ENCODE results near the gene KRTAP12-4. TPM values are rescaled to one million over a fixed set of nuclear protein-coding genes. Genes with fewer than 3 reads are reported as not detected.
"Not testable (repeated sequence)": the region's sequence is repeated elsewhere in the genome, so short reads cannot be mapped to it uniquely, and the experiment has no call there.

The KRTAP12-4 gene
- polyA plus RNA-seq (ENCODE audit: insufficient read length in 10 of 10) = not detected
- long read RNA-seq, donor 1 = 0 reads
- long read RNA-seq, donor 2 = 0 reads
- long read RNA-seq, donor 3 = 0 reads
- long read RNA-seq, donor 4 = 0 reads
- long read RNA-seq, donor 5 = 0 reads
- long read RNA-seq, donor 6 = 0 reads
- long read RNA-seq, donor 7 = 0 reads
- long read RNA-seq, donor 8 = 0 reads
- long read RNA-seq, donor 9 = 0 reads

GRCh38 chr21:44654576-44655175, at the start of gene KRTAP12-4:
Gene KRTAP12-4 (minus strand): TSS chr21:44654659. CDS start chr21:44654614, 45 bp downstream.
- DNase-seq = no peak

- DNase-seq = no peak
Observed at GRCh38 chr21:44703731-44704635, 49.5 kb upstream of the KRTAP12-4 start.

- DNase-seq = no peak
Observed at GRCh38 chr21:44702973-44703730, 48.7 kb upstream of the KRTAP12-4 start.

- DNase-seq = no peak
Observed at GRCh38 chr21:44702111-44702972, 47.9 kb upstream of the KRTAP12-4 start.

- DNase-seq = no peak
Observed at GRCh38 chr21:44701541-44701940, 47.1 kb upstream of the KRTAP12-4 start.

- DNase-seq = no peak
Observed at GRCh38 chr21:44701023-44701400, 46.6 kb upstream of the KRTAP12-4 start.

- no peak for DNase-seq
Observed at GRCh38 chr21:44700101-44701022, 45.9 kb upstream of the KRTAP12-4 start.

GRCh38 chr21:44699502-44700001, 45.1 kb upstream of the KRTAP12-4 start:
- DNase-seq = no peak

GRCh38 chr21:44697811-44698734, 43.6 kb upstream of the KRTAP12-4 start:
- no peak for DNase-seq

- DNase-seq = not testable (repeated sequence)
Observed at GRCh38 chr21:44697172-44697810, 42.8 kb upstream of the KRTAP12-4 start, which contains the start of gene KRTAP10-12. Gene KRTAP10-12 (plus strand): TSS chr21:44697172. CDS start chr21:44697202, 30 bp downstream.

- DNase-seq = no peak
Observed at GRCh38 chr21:44696572-44696971, 42.1 kb upstream of the KRTAP12-4 start.

GRCh38 chr21:44695641-44696040, 41.2 kb upstream of the KRTAP12-4 start:
- DNase-seq = no peak

- DNase-seq = no peak
Observed at GRCh38 chr21:44695184-44695583, 40.7 kb upstream of the KRTAP12-4 start.

GRCh38 chr21:44694776-44695175, 40.3 kb upstream of the KRTAP12-4 start:
- DNase-seq = no peak

GRCh38 chr21:44692798-44693512, 38.5 kb upstream of the KRTAP12-4 start:
- DNase-seq = no peak

GRCh38 chr21:44691686-44692085, 37.2 kb upstream of the KRTAP12-4 start:
- DNase-seq = no peak

- DNase-seq = not testable (repeated sequence)
Observed at GRCh38 chr21:44689740-44690139, 35.3 kb upstream of the KRTAP12-4 start.
